OCI-LY3 (cell line): Measurements from ENCODE around the gene DDX10.

Source experiments
- H2AFZ ChIP-seq: fragments of 200-600, 300-600 bp; shearing (Covaris generic); 2 replicates; pipeline ENCODE4 v1.6.0; 2014; ENCODE audit warnings: antibody characterized with exemption, low read depth, low read length
- H3K27ac ChIP-seq: fragments of 200-600, 300-600 bp; sonication (generic); 2 replicates; pipeline ENCODE4 v1.5.1; 2014; ENCODE audit warnings: mild to moderate bottlenecking, low read length, moderate library complexity, mixed read lengths
- H3K27me3 ChIP-seq: fragments of 200-600, 300-600 bp; sonication (generic); 2 replicates; pipeline ENCODE4 v1.6.1; 2014; ENCODE audit warnings: low read depth, low read length, mixed read lengths
- H3K36me3 ChIP-seq: fragments of 200-600, 300-600 bp; sonication (generic); replicated peaks from 2 replicates; pipeline ENCODE3; 2014; ENCODE audit warnings: low read depth, low read length, mixed read lengths
- H3K4me1 ChIP-seq: fragments of 300-600, 200-600 bp; sonication (generic); 2 replicates; pipeline ENCODE4 v1.6.1; 2014; ENCODE audit warnings: low read length, mixed read lengths
- H3K4me2 ChIP-seq: fragments of 200-600, 300-600 bp; sonication (generic); 2 replicates; pipeline ENCODE4 v1.6.1; 2014; ENCODE audit warnings: low read length, mixed read lengths
- H3K4me3 ChIP-seq: fragments of 300-600, 200-600 bp; sonication (generic); 2 replicates; pipeline ENCODE4 v1.5.1; 2014; ENCODE audit warnings: antibody characterized with exemption, mild to moderate bottlenecking, low read length, moderate library complexity
- H3K79me2 ChIP-seq: fragments of 300-600, 200-600 bp; shearing (Covaris generic); 2 replicates; pipeline ENCODE4 v1.6.1; 2014; ENCODE audit warnings: mild to moderate bottlenecking, low read length, mixed read lengths
- H3K9ac ChIP-seq: fragments of 300-600, 200-600 bp; shearing (Covaris generic); 2 replicates; pipeline ENCODE4 v1.6.0; 2014; ENCODE audit warnings: mild to moderate bottlenecking, low read length, moderate library complexity
- H3K9me3 ChIP-seq: fragments of 200-600, 300-600 bp; shearing (Covaris generic); 2 replicates; pipeline ENCODE4 v1.6.1; 2014; ENCODE audit warnings: low read length, mixed read lengths; ENCODE audit not compliant: insufficient read depth
- H4K20me1 ChIP-seq: fragments of 200-600, 300-600 bp; sonication (generic); 2 replicates; pipeline ENCODE4 v1.6.1; 2016; ENCODE audit warnings: low read length, mixed read lengths; ENCODE audit not compliant: insufficient read depth
- EZH2phosphoT487 ChIP-seq: fragments of 200-600 bp; shearing (Covaris generic); IDR thresholded peaks from 2 replicates; pipeline ENCODE4 v1.6.1; 2018; ENCODE audit warnings: antibody characterized with exemption, mixed run types, low read depth
- TF ChIP-seq, protein P1 (sequence below): fragments of 200-600, 300-600 bp; sonication (generic); IDR thresholded peaks from 2 replicates; pipeline ENCODE4 v1.5.1; 2014; ENCODE audit warnings: antibody characterized with exemption, low read length, low read depth

The DDX10 gene

GRCh38 chr11:108748968-108749367 lies 84.1 kb downstream of the DDX10 start:
- Histone ChIP-seq H3K4me3 (no peak overlapping the region), H3K27ac (no peak overlapping the region), H3K9ac (no peak overlapping the region), H4K20me1 (no peaks in the 10 kb centered on the region), H3K79me2 (peaks cover 17% of the 10 kb centered on the region), H2AFZ (no peak overlapping the region), H3K9me3 (no peaks in the 10 kb centered on the region), H3K27me3 (no peaks in the 10 kb centered on the region), H3K4me2 (no peak overlapping the region), H3K36me3 (no peaks in the 10 kb centered on the region), H3K4me1 (peaks cover 6% of the 10 kb centered on the region)
- TF ChIP-seq EZH2phosphoT487 = no peak
- TF ChIP-seq, protein P1, sequence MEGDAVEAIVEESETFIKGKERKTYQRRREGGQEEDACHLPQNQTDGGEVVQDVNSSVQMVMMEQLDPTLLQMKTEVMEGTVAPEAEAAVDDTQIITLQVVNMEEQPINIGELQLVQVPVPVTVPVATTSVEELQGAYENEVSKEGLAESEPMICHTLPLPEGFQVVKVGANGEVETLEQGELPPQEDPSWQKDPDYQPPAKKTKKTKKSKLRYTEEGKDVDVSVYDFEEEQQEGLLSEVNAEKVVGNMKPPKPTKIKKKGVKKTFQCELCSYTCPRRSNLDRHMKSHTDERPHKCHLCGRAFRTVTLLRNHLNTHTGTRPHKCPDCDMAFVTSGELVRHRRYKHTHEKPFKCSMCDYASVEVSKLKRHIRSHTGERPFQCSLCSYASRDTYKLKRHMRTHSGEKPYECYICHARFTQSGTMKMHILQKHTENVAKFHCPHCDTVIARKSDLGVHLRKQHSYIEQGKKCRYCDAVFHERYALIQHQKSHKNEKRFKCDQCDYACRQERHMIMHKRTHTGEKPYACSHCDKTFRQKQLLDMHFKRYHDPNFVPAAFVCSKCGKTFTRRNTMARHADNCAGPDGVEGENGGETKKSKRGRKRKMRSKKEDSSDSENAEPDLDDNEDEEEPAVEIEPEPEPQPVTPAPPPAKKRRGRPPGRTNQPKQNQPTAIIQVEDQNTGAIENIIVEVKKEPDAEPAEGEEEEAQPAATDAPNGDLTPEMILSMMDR = no peak

- Histone ChIP-seq H3K9ac (no peak overlapping the region), H3K27ac (no peak overlapping the region), H3K36me3 (no peaks in the 10 kb centered on the region), H2AFZ (no peak overlapping the region), H3K79me2 (peaks cover 30% of the 10 kb centered on the region), H3K4me3 (no peak overlapping the region), H4K20me1 (no peaks in the 10 kb centered on the region), H3K9me3 (no peaks in the 10 kb centered on the region), H3K4me1 (peaks cover 6% of the 10 kb centered on the region), H3K4me2 (no peak overlapping the region), H3K27me3 (no peaks in the 10 kb centered on the region)
- TF ChIP-seq, protein P1 = no peak
- no peak for TF ChIP-seq EZH2phosphoT487
Observed at GRCh38 chr11:108751444-108751843, 86.6 kb downstream of the DDX10 start.

- no peak overlapping the region for H2AFZ ChIP-seq
- H4K20me1 ChIP-seq = no peaks in the 10 kb centered on the region
- H3K9ac ChIP-seq = no peak overlapping the region
- H3K27me3 ChIP-seq = no peaks in the 10 kb centered on the region
- peaks cover 6% of the 10 kb centered on the region for H3K4me1 ChIP-seq
- no peak overlapping the region for H3K4me2 ChIP-seq
- H3K4me3 ChIP-seq = no peak overlapping the region
- peaks cover 30% of the 10 kb centered on the region for H3K79me2 ChIP-seq
- no peak for TF ChIP-seq EZH2phosphoT487
- TF ChIP-seq, protein P1 = no peak
- H3K36me3 ChIP-seq = no peaks in the 10 kb centered on the region
- no peak overlapping the region for H3K27ac ChIP-seq
- H3K9me3 ChIP-seq = no peaks in the 10 kb centered on the region
Observed at GRCh38 chr11:108752297-108752751, 87.5 kb downstream of the DDX10 start.

DNA sequence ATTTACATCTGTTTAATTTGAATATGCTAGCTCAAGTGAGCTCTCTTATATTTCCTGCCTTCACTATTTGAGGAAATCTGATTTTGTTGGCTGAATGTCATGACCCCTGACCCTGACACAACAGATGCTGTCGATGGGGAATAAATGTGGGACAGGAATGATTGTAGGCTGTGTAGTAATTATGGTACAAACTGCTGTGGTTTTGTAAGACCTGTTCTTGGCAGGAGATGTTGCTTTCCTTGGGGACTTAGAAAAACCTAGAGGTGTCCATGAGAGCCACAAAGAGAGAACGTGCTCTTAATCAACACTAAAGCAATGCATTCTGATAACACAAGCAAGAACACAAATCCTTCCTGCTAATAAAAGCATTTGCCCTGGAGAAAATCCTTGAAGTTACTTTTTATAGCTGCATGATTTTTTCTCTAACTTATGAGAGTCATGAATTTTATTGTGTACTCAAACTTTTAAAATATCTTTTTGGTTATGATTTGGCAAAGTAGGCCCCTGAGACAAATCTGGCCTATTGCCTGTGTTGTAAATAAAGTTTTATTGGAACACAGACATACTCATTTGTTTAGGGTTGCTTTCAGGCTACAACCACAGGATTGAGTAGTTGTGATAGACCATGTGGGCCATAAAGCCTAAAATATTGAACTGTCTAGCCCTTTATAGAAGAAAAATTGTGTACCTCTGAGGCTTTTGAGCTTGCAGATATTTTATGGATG lies 90.2 kb downstream of the DDX10 start:
- Histone ChIP-seq H3K27me3 (no peaks in the 10 kb centered on the region), H3K9ac (no peak overlapping the region), H4K20me1 (no peaks in the 10 kb centered on the region), H3K9me3 (no peaks in the 10 kb centered on the region), H3K79me2 (peaks cover 42% of the 10 kb centered on the region), H2AFZ (no peak overlapping the region), H3K4me2 (no peak overlapping the region), H3K4me1 (peaks cover 6% of the 10 kb centered on the region), H3K4me3 (no peak overlapping the region), H3K27ac (no peak overlapping the region), H3K36me3 (no peaks in the 10 kb centered on the region)
- no peak for TF ChIP-seq EZH2phosphoT487
- TF ChIP-seq, protein P1 = no peak
